ENCODE data around the gene FFAR1.
A peak's percentile ranks its signal among the peaks of the same experiment; 100 is the strongest.

Gene FFAR1, protein sequence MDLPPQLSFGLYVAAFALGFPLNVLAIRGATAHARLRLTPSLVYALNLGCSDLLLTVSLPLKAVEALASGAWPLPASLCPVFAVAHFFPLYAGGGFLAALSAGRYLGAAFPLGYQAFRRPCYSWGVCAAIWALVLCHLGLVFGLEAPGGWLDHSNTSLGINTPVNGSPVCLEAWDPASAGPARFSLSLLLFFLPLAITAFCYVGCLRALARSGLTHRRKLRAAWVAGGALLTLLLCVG (N-terminal part only)

DNA sequence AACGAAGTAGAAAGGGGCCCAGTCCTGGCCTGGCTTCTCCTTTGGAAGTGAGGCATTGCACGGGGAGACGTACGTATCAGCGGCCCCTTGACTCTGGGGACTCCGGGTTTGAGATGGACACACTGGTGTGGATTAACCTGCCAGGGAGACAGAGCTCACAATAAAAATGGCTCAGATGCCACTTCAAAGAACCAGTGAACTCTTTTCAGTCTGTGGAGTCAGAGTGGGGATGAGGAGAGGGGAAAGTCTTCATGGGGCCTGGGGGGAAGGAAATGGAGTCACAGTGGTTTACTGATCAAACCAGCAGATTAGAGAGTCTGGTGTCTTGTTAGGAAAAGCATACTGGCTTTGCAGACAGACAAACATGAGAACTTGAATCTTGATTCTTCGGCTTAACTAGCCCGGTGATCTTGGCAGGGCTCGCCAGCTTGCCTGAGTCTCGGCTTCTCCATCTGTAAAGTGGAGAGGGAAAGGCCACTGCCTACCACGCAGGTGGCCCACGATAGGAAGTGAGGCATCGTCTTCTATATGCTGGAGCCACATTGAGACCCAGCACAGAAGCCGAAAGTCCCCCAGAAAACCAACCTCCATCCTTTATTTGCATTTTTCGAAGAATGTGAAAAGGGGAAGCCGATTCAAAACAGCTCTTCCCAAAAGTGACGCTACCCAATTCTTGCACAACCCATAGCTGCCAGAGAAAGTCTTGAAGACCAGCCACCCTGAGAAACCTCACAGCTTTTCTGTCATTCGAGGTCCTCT lies at the start of gene FFAR1:
FFAR1 (plus strand) TSS at position 732 of the 759 bp plus-strand sequence. CDS start 3,650 bp downstream, outside the sequence.
- DNase-seq (ENCODE audit: extremely low read depth in 1 of 2, low read depth in 1 of 2) = peak in 1 of 2 donors; percentile 80

DNA sequence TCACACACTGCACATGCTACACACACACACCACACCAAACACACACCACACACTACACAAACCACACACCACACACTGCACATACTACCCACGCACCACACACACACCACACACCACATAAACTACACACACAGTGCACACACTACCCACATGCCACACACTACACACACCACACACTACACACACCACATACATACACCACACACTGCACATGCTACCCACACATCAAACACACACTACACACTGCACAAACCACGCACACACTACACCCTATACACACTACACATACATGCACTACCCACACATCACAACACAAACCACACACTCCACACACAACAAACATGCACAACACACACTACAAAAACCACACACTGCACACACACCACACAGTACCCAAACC lies 49.8 kb upstream of the FFAR1 start:
- no peak for DNase-seq (ENCODE audit: extremely low read depth in 1 of 2, low read depth in 1 of 2)

DNA sequence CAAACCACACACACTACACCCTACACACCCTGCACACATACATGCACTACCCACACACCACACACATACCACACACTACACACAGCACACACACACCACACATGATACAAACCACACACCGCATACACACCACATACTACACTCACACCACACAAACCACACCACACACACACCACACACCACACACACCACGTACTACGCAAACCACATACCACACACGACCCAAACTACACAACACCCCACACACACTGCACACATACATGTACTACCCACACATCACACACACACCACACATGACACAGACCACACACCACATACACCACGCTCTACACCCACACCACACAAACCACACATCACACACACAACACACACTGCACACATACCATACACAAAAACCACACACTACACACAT lies 49.1 kb upstream of the FFAR1 start:
- DNase-seq (ENCODE audit: extremely low read depth in 1 of 2, low read depth in 1 of 2) = no peak

DNA sequence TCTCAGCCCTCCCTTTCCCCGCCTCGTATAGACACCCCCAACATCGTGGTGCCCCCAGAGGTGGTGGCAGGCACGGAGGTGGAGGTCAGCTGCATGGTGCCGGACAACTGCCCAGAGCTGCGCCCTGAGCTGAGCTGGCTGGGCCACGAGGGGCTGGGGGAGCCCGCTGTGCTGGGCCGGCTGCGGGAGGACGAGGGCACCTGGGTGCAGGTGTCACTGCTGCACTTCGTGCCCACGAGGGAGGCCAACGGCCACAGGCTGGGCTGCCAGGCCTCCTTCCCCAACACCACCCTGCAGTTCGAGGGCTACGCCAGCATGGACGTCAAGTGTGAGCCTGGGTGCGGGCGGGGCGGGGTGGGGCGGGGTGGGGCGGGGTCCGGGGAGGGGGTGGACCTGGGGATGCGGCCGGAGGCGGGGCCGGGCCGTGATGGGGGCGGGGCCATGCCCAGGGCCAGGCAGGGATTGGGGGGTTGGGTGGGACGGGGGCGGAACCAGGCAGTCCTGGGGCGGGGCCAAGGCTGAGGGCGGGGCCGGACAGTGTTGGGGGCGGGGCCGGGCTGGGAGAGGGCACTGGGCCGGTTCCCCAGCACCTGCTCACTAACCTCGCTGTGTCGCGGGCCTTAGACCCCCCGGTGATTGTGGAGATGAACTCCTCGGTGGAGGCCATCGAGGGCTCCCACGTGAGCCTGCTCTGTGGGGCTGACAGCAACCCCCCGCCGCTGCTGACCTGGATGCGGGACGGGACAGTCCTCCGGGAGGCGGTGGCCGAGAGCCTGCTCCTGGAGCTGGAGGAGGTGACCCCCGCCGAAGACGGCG lies 48.0 kb upstream of the FFAR1 start:
- no peak for DNase-seq (ENCODE audit: extremely low read depth in 1 of 2, low read depth in 1 of 2)

DNA sequence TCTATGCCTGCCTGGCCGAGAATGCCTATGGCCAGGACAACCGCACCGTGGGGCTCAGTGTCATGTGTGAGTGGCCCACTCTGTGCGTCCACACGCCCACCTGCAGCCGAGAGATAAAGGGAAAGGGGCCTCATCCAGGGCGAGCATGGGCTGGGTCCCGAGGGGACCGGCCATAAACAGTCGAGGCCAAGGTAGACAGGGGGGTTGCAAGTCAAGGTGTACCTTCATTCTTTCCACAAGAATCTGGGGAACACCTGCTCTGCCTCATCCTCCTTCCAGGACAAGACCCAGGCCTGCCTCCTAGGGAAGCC lies 47.4 kb upstream of the FFAR1 start:
- DNase-seq (ENCODE audit: extremely low read depth in 1 of 2, low read depth in 1 of 2) = no peak

DNA sequence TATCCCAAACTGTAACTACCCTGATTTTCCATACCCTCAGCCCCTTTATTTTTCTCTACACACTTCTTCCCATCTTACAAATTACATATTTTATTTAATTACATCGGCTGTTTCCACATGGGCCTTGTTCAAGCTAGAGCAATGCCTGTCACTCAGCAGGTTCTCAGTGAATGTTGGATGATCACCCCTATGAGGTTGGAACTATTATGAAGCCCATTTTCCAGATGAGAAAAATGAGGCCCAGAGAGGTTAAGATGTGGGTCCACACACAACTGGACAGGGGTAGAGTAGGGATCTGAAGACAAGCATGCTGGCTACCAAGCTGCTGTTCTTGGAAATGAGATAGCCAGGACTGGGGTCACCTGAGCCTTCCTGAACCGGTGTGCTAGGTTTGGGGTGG lies 45.7 kb upstream of the FFAR1 start:
- DNase-seq (ENCODE audit: extremely low read depth in 1 of 2, low read depth in 1 of 2) = no peak

DNA sequence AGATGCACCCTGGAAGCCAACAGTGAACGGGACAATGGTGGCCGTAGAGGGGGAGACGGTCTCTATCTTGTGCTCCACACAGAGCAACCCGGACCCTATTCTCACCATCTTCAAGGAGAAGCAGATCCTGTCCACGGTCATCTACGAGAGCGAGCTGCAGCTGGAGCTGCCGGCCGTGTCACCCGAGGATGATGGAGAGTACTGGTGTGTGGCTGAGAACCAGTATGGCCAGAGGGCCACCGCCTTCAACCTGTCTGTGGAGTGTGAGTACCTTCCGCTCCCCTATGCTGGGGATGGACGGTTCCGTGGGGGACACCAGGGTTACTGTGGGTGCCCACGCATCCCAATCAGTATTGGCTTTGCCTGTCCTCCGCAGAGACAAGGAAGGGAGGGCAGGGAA lies 45.3 kb upstream of the FFAR1 start:
- DNase-seq (ENCODE audit: extremely low read depth in 1 of 2, low read depth in 1 of 2) = no peak

DNA sequence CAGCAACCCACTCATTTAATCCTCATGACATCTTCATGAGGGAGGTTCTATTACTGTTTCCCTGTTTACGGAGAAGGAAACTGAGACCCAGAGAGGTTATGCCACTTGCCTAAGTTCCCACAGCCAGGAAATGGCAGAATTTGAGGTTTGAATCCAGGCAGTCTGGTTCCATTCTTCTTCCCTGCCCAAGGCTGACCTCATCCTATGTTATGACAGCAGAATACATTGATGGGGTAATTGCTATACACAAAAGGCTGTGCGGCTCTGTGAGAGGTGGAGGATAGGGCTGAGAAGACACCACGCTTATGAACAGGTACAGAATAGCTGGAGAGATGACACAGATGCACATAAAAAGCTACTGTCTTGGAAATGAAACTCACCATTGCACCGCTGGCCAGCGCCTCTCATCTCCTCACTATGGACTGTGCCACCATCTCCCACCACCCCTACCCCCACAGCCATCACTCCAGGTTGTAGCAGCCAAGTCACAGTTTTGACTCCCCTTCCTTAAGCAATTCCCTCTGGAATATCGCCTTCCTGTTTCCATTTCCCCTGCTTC lies 44.3 kb upstream of the FFAR1 start:
- no peak for DNase-seq (ENCODE audit: extremely low read depth in 1 of 2, low read depth in 1 of 2)

DNA sequence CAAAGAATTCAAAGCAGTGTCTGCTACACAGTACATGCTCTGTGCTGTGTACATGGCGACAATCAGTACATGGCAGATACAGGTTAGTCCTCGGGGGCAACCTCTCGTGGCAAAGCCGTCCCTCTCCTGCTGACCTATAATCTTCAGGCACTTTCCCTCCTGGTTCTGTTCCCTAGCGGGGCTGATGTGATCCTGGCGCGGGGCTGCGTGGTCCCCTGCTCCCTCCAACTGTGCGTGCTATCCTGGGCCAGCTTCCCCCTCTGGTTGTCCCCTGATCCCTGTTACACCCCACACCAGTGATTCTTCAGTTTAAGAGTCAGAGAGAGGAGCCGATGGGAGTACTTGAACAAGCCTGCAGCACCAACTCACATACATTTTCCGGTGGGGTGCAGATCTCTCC lies 43.7 kb upstream of the FFAR1 start:
- DNase-seq (ENCODE audit: extremely low read depth in 1 of 2, low read depth in 1 of 2) = no peak

DNA sequence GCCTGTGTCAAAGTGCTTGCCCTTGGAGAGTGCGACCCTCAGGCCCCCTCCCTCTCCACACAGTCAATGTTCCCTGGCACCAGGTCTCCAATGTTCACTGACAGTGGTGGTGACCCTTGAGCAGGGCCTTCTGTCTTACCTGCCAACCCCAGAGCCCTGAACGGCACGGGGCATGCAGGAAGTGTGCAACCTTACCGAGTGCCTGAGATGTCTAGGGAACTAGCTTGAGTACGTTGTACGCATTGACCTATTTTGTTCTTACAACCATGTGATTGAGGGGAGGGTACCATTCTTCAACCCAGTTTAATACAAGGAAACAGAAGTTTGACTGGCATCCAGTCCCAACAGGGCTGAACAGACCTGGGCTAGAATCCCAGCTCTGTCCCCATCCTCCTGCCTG lies 42.5 kb upstream of the FFAR1 start:
- DNase-seq (ENCODE audit: extremely low read depth in 1 of 2, low read depth in 1 of 2) = no peak

DNA sequence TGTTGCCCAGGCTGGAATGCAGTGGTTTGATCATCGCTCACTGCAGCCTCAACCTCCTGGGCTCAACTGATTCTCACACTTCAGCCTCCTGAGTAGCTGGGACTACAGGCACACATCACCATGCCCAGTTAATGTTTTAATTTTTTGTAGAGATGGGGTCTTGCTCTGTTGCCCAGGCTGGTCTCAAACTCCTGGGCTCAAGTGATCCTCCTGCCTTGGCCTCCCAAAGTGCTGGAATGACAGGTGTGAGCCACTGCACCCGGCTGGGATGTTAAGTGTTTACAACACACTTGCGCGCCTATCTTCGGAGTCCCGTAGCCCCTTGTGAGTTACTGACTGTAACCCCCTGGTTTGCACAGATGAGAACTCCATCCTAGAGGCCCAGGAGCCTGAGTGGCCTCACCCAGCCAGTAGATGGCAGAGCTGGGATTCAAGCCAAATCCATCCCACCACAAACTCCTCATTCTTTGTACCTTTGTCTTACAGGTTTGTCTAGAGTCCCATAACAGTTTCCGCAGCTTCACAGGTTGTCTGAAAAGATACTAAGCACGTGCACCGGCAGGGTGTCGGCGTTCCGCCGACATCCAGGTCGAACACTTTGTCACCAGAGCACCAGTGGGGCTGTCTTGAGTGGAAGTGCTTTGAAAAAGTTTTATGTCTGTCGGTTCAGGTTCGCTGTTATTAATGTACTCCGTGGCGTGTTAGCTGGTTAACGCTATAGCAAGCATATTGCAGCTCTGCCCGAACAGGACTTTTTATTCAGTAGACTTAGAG lies 41.0 kb upstream of the FFAR1 start:
- no peak for DNase-seq (ENCODE audit: extremely low read depth in 1 of 2, low read depth in 1 of 2)

DNA sequence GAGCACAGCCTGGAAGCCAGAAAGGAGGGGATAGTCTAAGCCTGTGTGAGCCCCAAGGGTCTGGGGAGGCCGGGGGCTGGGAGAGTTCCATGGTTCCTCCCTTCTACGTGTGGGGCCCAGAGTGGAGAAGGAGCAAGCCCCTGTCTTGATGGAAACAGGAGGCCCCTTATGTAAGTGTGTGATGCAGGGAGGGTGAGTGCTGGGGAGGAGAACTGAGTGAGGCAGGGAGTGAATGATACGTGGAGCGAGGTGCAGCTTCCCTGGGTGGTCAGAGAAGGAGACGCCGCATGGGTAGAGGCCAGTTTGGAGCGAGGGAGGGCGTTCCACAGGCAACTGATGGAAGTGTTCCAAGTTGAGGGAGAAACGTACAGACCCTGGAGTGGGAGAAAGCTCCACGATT lies 39.8 kb upstream of the FFAR1 start:
- no peak for DNase-seq (ENCODE audit: extremely low read depth in 1 of 2, low read depth in 1 of 2)

DNA sequence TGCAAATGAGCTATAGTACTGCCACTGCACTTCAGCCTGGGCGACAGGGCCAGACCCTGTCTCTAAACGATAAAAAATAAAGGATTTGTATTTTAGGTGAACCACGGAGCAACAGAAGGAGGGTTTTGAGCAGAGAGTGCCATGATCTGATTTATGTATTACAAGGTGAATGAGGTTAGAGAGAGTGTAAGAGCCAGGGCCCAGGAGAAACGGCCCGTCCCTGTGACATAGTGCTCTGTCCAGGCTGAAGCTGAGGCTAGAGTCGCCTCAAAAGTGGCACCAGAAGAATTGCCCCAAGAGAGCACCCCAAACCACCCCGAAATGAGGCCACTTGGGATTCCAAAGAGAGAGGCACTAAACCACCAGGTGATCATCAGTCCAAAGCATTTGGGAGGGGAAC lies 38.8 kb upstream of the FFAR1 start:
- no peak for DNase-seq (ENCODE audit: extremely low read depth in 1 of 2, low read depth in 1 of 2)

DNA sequence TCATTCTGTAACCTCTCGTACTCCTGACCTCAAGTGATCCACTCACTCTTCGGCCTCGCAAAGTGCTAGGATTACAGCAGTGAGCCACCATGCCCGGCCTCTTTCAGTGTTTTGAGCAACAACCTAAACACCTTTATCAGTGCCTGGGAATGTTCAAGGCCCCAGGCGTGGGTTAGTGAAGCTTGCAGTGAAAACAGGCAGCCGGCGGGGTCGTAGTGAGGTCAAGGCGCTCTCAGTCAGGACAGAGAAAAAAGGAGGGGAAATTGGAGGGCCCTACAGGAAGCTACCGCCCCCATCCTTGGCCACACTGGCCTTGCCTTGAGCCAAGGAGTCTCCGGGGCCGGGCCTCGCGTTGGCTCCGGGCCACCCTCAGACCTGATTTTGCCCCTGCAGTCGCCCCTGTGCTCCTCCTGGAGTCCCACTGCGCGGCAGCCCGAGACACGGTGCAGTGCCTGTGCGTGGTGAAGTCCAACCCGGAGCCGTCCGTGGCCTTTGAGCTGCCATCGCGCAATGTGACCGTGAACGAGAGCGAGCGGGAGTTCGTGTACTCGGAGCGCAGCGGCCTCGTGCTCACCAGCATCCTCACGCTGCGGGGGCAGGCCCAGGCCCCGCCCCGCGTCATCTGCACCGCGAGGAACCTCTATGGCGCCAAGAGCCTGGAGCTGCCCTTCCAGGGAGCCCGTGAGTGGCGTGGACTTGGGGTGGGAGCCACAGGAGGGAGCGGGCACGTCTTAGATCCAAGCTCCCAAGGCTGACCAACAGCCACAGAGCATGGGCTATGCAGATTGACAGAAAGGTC lies 38.0 kb upstream of the FFAR1 start:
- no peak for DNase-seq (ENCODE audit: extremely low read depth in 1 of 2, low read depth in 1 of 2)

DNA sequence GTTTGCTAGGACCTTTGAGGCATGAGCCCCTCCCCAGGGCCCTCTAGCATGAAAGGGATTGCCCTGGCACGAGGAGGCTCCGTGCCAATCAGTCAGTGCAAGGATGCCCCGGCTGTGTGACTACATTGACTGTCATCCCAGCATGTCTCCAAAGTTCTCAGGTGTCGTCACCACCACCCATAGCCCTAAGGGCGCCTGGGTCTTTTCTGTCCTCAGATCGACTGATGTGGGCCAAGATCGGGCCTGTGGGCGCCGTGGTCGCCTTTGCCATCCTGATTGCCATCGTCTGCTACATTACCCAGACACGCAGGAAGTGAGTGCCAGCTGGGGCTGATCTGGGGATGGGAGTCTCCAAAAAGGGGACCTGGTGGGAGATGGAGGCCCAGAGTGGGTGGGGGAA lies 37.4 kb upstream of the FFAR1 start:
- DNase-seq (ENCODE audit: extremely low read depth in 1 of 2, low read depth in 1 of 2) = no peak

DNA sequence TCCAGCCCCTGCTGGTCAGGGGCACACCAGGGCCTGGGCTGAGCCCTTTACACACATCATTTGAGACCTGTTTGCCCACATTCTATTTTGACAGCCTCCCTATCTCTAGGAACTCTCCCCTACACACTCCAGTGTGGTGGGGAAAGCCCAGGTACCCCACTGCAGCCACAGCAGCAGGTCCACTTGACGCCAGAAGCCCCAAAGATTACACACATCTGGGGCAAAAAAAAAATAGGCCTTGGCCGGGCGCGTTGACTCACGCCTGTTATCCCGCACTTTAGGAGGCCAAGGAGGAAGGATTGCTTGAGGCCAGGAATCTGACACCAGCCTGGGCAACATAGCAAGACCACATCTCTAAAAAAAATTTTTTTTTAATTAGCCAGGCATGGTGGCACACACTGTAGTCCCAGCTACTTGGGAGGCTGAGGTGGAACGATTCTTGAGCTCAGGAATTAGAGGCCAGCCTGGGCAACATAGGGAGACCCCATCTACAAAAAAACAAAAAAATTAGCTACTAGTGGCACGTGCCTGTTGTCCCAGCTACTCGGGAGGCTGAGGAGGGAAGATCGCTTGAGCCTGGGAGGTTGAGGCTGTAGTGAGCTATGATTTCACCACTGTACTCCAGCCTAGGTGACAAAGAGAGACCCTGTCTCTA lies 36.8 kb upstream of the FFAR1 start:
- DNase-seq (ENCODE audit: extremely low read depth in 1 of 2, low read depth in 1 of 2) = no peak

DNA sequence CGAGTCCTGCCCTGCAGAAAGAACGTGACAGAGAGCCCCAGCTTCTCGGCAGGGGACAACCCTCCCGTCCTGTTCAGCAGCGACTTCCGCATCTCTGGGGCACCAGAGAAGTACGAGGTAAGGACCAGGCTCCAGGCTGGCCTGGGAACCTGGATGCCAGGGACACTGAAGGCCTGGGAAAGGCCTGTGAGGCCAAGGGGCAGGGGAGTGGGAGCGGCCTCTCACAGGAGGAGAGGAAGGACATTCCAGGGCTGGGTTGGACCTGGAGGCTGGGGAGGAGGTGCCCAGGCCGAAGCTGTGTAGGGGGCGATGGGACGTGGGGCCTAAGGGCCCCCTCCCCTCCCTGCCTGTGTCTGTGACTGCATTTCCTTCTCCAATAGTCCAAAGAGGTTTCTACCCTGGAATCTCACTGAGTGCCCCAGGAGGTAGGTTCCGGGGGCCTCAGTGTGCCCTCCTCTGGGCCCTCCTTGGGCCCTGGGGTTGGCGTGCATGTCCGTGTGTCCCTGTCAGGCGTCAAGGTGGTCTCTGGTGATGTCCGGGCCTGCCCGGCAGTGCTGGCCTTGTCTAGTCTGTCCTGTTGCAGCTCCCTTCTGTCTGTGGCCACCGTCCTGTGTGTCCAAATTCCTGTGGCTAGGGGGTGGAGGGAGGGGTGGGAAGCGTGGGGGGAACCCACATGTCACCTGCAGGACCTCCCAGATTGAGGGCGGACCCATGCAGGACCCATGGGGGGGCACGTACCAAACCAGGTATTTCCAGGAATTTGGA lies 35.6 kb upstream of the FFAR1 start:
- no peak for DNase-seq (ENCODE audit: extremely low read depth in 1 of 2, low read depth in 1 of 2)

DNA sequence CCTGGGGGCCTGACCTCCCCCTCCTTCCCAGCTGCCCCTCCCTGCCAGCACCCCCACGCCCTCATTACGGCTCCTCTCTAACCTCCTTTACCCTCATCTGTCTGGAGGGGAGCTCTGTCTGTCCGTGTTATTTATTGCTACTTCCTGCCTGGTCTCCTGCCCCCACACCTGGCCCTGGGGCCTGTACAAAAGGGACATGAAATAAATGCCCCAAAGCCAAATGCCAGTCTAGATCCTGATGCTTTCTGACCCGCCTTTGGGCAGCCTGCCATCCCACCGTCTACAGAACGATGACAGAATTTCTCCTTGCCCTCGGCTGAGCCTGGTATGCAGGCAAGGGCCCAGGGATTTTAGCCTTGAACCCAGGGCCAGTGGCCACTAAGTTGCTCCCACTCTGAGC lies 34.1 kb upstream of the FFAR1 start:
- DNase-seq (ENCODE audit: extremely low read depth in 1 of 2, low read depth in 1 of 2) = no peak

DNA sequence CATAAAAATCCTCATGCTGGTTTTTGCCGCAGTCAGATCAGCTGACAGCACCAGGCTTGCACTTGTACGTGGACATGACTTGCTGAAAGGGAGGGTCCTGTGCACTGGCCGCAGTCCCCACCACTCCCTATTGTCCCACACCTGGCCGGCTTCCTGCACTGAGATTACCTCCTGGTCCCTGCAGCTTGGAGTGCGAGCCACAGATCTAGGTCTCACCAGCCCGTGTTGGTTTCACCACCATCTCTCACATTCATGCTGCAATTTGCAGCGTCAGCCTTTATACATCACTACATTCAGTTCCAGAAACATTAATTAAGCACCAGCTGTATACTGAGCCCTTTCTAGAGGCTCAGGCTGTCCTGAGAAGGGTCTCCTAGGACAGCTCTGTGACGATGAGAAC lies 33.7 kb upstream of the FFAR1 start:
- no peak for DNase-seq (ENCODE audit: extremely low read depth in 1 of 2, low read depth in 1 of 2)

Measured in stimulated activated CD8-positive, alpha-beta memory T cell treated with anti-CD3 and anti-CD28 coated beads, Interleukin-7, amount 100 ng/mL, for 48 hours (primary cell).